Right ventricle myocardium superior (tissue), 1 donor: ENCODE data around the gene KLKB1. TPM values are rescaled to one million over a fixed set of nuclear protein-coding genes. Genes with fewer than 3 reads are reported as not detected.
A peak's percentile ranks its signal among the peaks of the same experiment; 100 is the strongest.
"Not testable (repeated sequence)": the region's sequence is repeated elsewhere in the genome, so short reads cannot be mapped to it uniquely, and the experiment has no call there.

Experiments used
- ATAC-seq: fragments of 200-7000 bp; cut with Tn5 transposase; one replicate; pipeline ENCODE4 v1.9.1; 2020; ENCODE audit warnings: mild to moderate bottlenecking; ENCODE audit not compliant: poor library complexity
- DNase-seq: peaks from one replicate; pipeline ENCODE4 v3.0.0-alpha.2; 2020
- intact Hi-C: fragments of 100-400 bp; cut with DNase I; formaldehyde crosslinking; loops from one replicate; pipeline ENCODE4 v1.11.2; 2022
- total RNA-seq: library from RNA; stranded (reverse); fragmentation: NEBNext Ultra II Directional; extraction: Animal tissue kit (Norgen Biotek cat#: 25700); gene quantifications from one replicate; pipeline ENCODE4 v1.2.1, GENCODE V29; 2021
- donor health status: DM: no; HTN: yes; CAD: no; lungs with severe emphysema.

Gene KLKB1
- total RNA-seq, 1 donor from 2014 or later = 1.2 TPM

DNA sequence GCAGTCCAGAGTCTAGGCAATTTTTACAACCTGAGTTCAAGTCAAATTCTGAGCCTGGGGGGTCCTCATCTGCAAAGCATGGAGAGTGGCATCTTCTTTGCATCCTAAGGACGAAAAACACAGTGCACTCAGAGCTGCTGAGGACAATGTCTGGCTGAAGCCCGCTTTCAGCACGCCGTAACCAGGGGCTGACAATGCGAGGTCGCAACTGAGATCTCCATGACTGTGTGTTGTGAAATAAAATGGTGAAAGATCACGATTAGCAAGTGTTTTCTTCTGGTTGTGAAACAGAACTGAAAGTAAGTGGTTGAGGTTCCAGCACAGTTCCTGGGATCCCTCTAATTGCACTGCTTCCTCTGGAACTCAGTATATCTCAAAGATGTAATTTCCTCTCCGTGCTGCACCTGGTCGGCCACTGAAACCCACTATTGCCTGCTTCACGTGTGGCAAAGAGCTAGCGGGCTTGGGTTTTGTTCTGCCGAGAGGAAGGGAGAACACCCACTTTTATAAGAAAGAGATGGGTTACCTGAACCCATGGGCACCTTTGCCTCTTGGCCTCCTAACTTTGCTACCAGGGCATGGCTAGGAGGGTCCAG, 31.0 kb downstream of the KLKB1 start:
- ATAC-seq = no peak
- DNase-seq = no peak

DNA sequence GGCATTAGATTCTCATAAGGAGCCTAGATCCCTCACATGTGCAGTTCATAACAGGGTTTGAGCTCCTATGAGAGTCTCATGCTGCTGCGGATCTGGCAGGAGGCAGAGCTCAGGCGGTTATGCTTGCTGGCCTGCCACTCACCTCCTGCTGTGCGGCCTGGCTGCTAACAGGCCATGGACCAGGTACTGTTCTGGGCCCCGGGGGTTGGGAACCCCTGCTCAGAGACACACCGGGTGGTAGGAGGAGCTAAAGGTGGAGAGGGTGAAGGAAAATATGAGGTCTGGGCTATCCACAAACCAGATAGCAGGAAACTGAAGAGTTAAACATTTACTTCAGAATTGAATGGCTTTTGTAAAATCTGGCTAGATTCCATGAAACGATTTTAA, 32.8 kb downstream of the KLKB1 start:
- intact Hi-C loops = no loop called here
- DNase-seq (no peak), ATAC-seq (no peak)

More for the DNA sequence above, 31.0 kb downstream of the KLKB1 start:
- intact Hi-C loops = no loop called here

DNA sequence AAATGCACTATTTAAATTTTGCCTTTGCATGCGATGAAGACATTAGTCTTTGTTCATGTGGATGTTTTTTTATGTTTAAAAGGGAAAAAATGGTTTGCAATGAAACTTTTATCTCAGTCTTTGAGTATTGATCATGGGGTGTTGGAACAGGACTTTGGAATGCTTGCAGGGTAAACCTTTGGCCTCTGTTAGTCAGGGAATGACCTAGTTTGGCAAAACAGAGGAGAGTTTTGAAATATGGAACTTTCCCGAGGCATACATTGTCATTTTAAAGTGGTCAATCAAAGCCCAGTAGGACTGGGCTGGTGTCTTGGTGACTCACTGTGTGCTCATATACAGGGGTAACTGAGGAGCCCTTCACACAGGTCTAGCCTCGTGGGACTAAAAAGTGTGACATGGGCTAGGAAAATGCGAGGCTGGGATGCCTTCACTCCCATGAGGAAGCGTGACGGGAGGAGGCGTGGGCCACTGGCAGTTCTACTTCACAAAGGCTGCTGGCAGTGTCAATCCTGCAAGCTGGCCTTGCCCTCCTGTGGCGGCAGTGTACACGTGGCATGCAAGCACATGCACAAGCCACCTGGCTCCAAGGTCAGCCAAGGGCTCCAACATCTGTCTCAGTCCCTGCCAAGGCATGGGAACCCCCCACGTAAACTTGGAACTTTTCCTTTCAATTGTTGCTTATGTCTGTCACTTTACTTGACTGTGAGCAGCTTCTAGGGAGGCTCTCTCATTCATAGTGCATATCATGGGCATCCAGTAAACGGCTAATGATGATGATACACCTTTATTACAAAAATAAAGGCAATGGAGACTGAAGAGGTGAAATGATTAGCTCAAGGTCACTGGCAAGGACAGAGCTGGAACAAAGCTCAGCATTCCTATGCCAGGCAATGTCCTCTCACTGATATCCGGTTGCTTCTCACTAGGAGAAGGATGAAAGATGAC, 33.5 kb downstream of the KLKB1 start:
- DNase-seq (no peak), ATAC-seq (peak; percentile 46)

DNA sequence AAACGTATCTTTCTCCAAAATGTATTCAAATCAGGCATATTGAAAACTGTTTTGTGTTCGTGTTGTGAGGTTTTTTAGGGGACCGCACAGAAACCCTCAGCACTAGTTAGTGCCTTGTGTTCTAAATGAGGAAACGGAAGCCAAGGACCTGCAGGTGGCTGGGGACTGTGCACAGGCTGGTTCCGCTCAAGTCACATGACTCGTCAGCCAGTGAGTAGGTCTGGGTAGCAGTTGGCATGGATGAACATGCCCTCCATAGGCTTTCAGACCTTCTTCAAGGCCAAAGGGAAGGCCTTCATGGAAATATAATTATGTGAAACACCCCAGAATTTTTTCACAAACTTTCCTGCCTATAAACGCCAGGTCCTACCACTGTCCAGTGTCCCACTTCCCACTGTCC, 37.4 kb downstream of the KLKB1 start:
- DNase-seq = no peak
- intact Hi-C loops = no loop called here
- ATAC-seq = no peak

More for the DNA sequence above, 33.5 kb downstream of the KLKB1 start:
- intact Hi-C loops = no loop called here

DNA sequence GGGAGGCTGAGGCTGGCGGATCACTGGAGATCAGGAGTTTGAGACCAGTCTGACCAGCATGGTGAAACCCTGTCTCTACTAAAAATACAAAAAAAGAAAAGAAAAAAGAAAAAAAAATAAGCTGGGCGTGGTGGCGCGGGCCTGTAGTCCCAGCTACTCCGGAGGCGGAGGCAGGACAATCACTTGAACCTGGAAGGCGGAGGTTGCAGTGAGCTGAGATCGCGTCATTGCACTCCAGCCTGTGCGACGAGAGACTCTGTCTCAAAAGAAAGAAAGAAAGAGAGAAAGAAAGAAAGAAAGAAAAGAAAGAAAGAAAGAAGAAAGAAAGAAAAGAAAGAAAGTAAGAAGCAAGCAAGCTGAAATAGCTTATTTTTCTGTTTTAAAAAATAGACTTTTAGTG, 37.9 kb downstream of the KLKB1 start:
- ATAC-seq, intact Hi-C loops, DNase-seq: not testable (repeated sequence)

DNA sequence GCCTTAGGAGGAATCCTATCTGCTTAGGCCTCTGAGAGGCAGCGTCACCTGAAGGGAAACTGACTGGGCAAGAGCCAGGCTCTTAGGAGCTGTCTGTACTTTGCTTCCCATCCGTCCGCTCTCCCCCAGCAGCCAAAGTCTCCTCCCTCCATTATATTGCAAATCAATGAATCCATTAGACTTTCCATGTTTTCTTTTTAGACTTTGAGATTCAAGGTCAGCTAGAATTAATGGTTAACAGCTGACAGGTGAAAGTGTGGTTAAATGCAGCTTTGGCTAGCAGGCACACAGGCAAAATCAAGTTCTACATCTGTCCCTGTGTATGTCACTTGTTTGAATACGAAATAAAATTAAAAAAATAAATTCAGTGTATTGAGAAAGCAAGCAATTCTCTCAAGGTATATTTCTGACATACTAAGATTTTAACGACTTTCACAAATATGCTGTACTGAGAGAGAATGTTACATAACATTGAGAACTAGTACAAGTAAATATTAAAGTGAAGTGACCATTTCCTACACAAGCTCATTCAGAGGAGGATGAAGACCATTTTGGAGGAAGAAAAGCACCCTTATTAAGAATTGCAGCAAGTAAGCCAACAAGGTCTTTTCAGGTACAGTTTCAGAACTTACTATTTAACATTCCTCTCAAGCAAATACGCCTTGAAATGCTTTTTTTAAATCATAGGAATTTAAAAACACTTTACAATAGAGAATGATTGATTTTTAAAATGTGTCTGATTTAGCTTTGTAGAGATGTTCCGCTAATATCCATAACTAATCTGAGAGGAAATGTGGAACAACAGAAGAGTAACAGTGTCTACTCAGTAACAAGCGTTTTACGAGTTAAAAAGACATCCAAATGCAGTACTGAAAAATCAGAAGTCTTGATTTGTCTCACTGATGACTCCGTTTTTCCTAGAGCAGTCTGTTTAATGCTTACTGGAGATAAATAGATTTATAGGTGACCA, 38.7 kb downstream of the KLKB1 start, which contains the start of gene F11:
TSS of gene F11 (plus strand) at position 507 of the 970 bp plus-strand sequence. CDS start 948 bp downstream, outside the sequence.
- intact Hi-C loops = no loop called here
- ATAC-seq (no peak), DNase-seq (no peak)

DNA sequence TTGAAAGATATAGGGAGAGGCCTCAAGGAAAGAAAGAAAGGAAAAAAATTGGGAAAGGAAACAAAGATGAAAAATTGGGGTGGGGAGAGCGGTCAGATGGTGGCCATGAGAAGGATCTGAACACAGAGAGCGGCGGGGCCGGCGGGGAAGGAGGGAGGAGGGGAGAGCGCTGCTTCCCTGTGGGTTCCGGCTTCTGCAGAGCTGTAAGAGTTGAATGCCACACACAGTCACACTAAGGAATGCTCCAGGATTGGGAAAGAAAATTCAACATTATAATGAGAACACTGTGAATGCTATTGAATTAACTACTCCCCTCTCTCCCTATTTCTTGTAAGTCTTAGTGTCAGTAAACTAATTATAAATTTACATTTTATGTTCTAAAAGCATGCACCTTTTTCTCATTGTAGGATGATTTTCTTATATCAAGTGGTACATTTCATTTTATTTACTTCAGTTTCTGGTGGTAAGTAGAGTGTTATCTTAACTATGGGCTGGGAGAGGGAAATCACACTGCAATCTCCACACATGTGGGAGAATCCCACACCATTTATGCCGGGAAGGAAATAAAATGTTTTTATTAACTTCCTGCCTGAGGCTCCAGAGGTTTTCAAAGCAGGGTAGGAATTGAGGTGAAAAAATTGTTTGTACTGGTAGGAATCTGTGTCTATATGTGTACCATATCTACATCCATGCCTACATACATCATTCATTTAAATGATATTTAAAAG, 39.6 kb downstream of the KLKB1 start:
- DNase-seq (no peak), ATAC-seq (no peak)
- intact Hi-C loops = no loop called here

DNA sequence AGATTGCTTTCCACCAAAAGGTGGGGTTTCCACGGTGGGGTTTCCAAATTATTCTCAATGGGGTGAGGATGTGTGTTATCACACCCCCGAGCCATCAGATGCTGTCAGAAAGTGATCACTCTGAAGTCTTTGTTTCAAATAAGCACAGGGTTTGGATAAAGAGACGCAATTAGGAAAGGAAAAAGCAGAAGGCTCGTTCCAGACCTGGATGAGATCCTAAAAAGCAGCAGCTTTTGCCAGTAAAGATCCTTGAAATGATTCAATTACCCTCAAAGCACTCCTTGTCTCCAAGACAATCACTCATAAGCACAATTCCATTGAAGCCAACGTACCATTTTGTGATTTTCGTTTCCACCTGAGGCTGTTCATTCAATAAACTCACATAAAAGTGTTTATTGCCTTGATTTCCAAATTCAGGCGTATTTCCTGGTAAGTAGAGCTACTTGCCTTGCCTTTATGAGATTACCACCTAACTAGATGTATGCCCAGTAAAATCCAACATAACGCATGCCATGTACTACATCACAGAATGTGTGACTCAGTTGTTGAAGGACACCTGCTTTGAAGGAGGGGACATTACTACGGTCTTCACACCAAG, 43.9 kb downstream of the KLKB1 start:
- ATAC-seq (no peak), DNase-seq (no peak)
- intact Hi-C loops = no loop called here

DNA sequence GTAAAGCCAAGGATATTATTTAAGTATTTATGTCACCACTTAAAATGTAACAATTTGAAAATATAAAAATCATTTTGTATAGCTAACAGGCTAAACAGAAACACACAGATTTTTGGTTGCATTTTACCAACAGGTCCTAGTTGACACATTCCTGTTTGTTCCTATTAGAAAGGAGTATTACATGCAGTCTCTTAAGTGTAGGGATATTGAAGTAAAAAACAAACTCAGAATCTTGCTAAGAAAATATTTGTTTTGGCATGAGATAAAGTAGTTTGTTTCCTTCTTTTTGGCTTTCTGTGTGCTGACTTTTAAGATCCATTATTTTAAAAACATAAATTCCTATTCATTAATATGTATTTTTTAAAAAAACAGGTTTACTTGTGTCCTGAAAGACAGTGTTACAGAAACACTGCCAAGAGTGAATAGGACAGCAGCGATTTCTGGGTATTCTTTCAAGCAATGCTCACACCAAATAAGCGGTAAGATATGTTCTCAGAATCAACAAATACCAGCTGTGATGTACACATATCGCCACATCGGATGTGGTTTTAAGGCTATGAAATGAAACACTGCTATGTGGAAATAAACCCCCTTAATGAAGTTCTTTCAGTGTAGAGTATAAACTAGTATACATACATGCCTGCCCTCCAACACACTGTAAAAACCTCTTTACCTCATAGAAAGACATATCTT, 45.5 kb downstream of the KLKB1 start:
- intact Hi-C loops = no loop called here
- DNase-seq (no peak), ATAC-seq (no peak)

DNA sequence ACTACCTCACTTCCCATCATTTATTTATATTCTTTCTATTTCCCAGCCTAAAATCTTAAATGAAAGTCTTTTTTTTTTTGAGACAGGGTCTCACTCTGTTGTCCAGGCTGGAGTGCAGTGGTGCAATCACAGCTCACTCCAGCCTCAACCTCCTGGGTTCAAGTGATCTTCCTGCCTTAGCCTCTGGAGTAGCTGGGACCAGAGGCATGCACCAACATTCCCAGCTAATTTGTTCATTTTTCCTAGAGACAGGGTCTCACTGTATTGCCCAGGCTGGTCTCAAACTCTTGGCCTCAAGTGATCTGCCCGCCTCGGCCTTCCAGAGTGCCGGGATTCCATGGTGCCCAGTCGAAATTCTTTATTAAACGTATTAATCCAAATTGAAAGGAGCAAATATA, 46.1 kb downstream of the KLKB1 start:
- intact Hi-C loops, ATAC-seq, DNase-seq: not testable (repeated sequence)

DNA sequence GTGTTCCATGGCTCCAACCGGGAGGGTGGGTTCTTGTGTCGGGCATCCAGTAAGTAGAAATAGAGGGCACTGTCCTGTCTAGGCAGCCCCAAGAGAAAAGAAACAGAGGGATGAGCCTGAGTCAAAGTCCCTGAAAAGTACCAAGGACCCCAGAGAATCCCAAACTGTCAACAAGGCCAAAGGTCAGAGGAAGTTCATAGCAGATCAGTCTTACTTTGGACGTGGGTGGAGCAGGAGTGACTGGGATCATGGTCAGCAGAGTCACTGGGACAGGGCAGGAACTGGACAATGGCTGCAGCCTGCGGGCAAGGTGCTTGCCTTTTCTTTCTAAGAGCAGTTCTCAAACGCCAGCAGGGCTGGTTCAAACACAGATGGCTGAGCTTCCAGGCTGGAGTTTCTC, 56.0 kb downstream of the KLKB1 start:
- no peak for DNase-seq
- intact Hi-C loops = no loop called here
- ATAC-seq = no peak

DNA sequence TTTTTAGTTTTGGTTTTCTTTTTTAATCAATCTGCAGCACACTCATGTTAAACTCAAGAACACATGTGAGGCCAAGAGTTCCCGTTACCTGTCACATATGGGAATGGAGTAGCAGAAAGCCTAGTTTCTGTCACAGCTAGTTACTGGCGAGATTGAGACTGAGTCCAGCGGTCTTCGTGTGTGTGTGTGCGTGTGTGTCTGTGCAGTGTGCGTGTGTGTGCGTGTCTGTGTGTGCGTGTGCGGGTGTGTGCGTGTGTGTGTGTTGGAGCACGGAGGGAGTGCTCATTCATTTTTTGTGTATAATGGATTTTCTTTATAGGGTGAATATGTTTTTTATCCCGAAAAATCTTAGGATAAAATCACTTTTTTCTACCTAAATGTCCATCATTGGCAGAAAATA, 57.8 kb downstream of the KLKB1 start:
- DNase-seq (no peak), ATAC-seq (no peak)
- intact Hi-C loops = no loop called here

DNA sequence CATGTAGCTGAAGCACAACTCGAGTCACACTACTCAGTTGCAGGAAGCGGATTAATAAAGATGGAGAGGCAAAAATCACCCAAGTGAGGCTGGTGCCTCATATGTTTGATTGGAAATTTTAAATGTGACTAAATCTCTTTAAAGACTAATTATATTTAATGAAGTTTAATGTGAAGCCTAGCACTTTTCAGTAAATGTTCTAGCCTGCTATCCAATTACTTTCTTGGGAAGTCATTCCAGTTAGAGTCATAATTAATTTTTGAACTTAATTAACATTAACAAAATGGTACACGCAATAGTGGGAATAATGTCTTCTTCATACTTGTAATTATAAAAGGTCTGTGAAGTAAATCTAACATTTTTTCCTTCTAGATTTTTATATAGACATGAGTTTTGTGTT, 59.3 kb downstream of the KLKB1 start:
- ATAC-seq = no peak
- no peak for DNase-seq
- intact Hi-C loops = no loop called here

DNA sequence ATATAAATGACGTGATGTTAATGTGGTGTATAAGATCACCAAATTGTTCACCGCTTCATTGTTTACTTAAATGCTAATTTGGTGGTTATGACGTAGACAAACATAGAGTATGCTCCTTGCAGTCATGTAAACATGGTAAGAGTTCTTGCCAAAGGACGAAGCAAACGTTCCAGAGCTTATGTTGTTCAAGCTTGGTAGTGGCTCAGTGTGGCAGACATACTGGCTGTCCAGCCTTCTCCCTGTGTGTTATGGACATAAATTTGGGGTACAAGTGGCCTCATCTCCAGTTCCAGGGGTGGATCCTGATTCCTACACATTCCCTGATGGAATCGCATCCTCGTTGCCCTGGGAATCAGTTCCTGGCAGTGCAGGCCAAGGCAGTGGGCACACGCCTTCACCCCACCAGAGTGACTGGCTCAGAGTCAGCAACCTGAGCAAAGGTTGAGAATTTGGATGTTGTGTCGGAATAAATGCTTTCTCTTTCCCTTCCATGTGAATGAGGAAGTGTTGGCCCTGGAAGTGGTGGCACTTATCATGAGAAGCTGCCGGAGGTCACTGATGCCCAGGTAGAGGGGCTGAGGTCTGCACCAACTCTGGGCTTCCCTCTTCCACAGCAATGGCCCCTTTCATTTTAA, 64.1 kb downstream of the KLKB1 start:
- DNase-seq (no peak), ATAC-seq (no peak)
- intact Hi-C loops = no loop called here

DNA sequence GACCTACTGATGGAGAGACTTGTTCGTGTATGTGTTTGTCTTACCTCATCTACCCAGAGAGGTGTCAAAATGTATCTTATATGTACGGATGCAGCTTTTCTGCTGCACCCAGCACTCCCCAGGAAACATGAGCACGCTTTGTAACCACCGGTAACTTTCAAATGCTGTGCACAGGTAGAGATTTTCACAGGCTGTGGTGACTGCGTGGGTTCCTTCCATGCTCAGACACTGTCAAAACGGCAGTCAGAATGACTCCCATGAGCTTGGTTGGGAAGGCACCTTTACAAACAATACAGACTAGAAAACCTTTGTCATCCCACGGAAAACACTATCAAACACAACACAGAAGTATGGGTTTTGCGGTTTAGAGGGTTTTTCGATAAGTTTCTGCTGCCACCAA, 66.9 kb downstream of the KLKB1 start:
- ATAC-seq = no peak
- intact Hi-C loops = no loop called here
- no peak for DNase-seq

DNA sequence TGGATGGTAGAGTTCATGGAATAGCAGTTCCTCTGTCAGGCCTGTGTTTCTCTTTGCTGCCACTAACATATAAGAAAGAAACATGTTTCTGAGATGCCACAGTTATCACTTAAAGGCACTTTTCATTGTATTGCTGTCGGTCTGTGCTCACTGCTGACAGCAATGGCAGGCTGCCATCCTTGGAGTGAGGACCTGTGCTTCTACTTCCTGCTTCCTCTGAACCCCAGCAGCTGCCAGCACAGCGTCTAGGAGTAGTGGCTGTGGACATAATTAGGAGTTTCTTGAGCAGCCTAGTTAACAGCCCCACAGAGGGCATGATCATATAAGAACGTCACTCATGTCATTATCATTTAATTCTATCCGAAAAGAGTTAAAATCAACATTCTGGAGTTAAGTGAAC, 69.2 kb downstream of the KLKB1 start:
- ATAC-seq = no peak
- intact Hi-C loops = loop anchor here (2.0 kb wide), 1 partner anchor 292 kb away; no protein-coding TSS in a partner anchor
- no peak for DNase-seq
